Measurements from ENCODE around the gene KLF11.

KLF11 gene

GRCh38 chr2:10043256-10043905, at the start of gene KLF11:
Gene KLF11, plus strand, starts transcription at chr2:10043550. Its CDS starts 167 bp downstream, at chr2:10043717.
- in situ Hi-C loops (cut with MboI; ENCODE audit: low sequenced_read_pairs): loop anchor here (25.0 kb wide), 1 partner anchor 231 kb away; no protein-coding TSS in a partner anchor

- in situ Hi-C loops (cut with MboI; ENCODE audit: low sequenced_read_pairs): no loop called here
Measured at GRCh38 chr2:9994462-9994861, 48.9 kb upstream of the KLF11 start.

GRCh38 chr2:9995059-9995458, 48.3 kb upstream of the KLF11 start:
- in situ Hi-C loops (cut with MboI; ENCODE audit: low sequenced_read_pairs): no loop called here

GRCh38 chr2:9996321-9996720, 47.0 kb upstream of the KLF11 start:
- in situ Hi-C loops (cut with MboI; ENCODE audit: low sequenced_read_pairs): no loop called here

- in situ Hi-C loops (cut with MboI; ENCODE audit: low sequenced_read_pairs): no loop called here
Measured at GRCh38 chr2:9997936-9998335, 45.4 kb upstream of the KLF11 start.

GRCh38 chr2:9998916-9999654, 44.3 kb upstream of the KLF11 start:
- in situ Hi-C loops (cut with MboI; ENCODE audit: low sequenced_read_pairs): no loop called here

- in situ Hi-C loops (cut with MboI; ENCODE audit: low sequenced_read_pairs): no loop called here
Measured at GRCh38 chr2:9999693-10000092, 43.7 kb upstream of the KLF11 start.

- in situ Hi-C loops (cut with MboI; ENCODE audit: low sequenced_read_pairs): no loop called here
Measured at GRCh38 chr2:10000541-10000940, 42.8 kb upstream of the KLF11 start.

- in situ Hi-C loops (cut with MboI; ENCODE audit: low sequenced_read_pairs): no loop called here
Measured at GRCh38 chr2:10001586-10001985, 41.8 kb upstream of the KLF11 start.

GRCh38 chr2:10002109-10002508, 41.2 kb upstream of the KLF11 start:
- in situ Hi-C loops (cut with MboI; ENCODE audit: low sequenced_read_pairs): no loop called here

GRCh38 chr2:10002681-10003080, 40.7 kb upstream of the KLF11 start:
- in situ Hi-C loops (cut with MboI; ENCODE audit: low sequenced_read_pairs): no loop called here

GRCh38 chr2:10003206-10004125, 39.9 kb upstream of the KLF11 start:
- in situ Hi-C loops (cut with MboI; ENCODE audit: low sequenced_read_pairs): no loop called here

- in situ Hi-C loops (cut with MboI; ENCODE audit: low sequenced_read_pairs): no loop called here
Measured at GRCh38 chr2:10004401-10004800, 38.9 kb upstream of the KLF11 start.

GRCh38 chr2:10004836-10005235, 38.5 kb upstream of the KLF11 start:
- in situ Hi-C loops (cut with MboI; ENCODE audit: low sequenced_read_pairs): no loop called here

- in situ Hi-C loops (cut with MboI; ENCODE audit: low sequenced_read_pairs): no loop called here
Measured at GRCh38 chr2:10005461-10006235, 37.7 kb upstream of the KLF11 start.

- in situ Hi-C loops (cut with MboI; ENCODE audit: low sequenced_read_pairs): no loop called here
Measured at GRCh38 chr2:10006236-10007161, 36.9 kb upstream of the KLF11 start.

- in situ Hi-C loops (cut with MboI; ENCODE audit: low sequenced_read_pairs): no loop called here
Measured at GRCh38 chr2:10007435-10007834, 35.9 kb upstream of the KLF11 start.

- in situ Hi-C loops (cut with MboI; ENCODE audit: low sequenced_read_pairs): no loop called here
Measured at GRCh38 chr2:10007921-10008808, 35.2 kb upstream of the KLF11 start.

- in situ Hi-C loops (cut with MboI; ENCODE audit: low sequenced_read_pairs): no loop called here
Measured at GRCh38 chr2:10008809-10009176, 34.6 kb upstream of the KLF11 start.

All from HL-60/S4 treated with retinoic acid at 250 ng/mL for 4 days and 3 days (cell line).